GM21390 (cell line): Measurements from ENCODE around the gene MFNG.

Experiments
- ATAC-seq: cut with Tn5 transposase; IDR thresholded peaks from one replicate; pipeline ENCODE4 v1.9.1; 2021; ENCODE audit not compliant: unreplicated experiment

MFNG gene

DNA sequence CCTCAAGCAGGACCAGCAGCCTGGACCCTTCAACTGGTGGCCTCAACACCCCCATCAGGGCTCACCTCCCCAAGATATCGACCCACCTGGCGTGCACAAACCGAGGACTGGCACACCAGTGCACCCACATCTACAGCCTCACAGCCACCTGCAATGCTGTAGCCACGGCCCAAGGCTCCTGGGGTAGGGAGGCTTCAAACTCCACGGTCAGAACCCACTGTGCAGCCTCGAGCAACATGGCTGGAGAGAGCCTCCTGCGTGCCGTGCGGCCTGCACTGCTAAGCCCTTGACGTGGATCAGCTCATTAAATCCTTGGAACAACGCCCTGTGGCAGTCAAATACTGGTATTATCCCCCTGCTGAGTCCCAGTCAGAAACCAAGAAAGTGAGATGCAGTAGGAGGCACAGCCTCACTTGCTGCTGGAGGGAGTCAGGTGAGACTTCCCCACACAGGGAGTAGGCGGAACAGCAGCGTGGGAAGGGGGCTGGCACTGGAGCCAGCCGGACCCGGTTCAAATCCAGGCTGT, 28.4 kb upstream of the MFNG start:
- ATAC-seq: no peak

DNA sequence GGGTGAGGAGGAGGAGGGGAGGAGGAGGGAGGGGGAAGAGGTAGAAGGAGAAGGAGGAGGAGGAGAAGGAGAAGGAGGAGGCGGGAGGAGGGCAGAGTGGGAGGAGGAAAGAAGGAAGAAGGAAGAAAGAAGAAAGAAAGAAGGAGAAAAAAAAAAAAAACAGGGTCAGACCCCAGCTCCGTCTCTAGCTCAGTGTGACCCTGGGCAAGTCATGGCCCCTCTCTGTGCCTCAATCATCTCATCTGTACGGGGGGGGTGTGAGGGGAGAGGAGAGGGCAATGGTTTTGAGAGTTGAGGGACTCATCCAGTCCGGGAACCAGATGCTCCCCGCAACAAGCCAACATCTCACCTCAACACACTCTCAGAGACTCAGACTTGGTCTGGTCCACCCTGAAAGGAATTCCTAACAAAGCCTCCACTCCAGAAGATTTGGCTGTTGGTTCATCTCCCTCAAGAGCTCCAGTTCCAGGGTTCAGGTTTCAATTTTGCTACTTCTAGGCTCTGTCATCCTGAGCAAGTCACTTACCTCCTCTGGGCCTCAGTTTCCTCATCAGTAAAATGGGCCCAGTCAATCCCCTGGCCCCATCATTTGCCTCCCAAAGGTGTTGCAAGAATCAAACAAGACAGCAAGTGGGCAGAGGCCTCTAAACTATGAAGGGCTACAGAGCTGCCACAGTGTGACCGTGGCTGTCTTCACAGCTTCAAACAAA, 25.4 kb upstream of the MFNG start:
- ATAC-seq: no peak

DNA sequence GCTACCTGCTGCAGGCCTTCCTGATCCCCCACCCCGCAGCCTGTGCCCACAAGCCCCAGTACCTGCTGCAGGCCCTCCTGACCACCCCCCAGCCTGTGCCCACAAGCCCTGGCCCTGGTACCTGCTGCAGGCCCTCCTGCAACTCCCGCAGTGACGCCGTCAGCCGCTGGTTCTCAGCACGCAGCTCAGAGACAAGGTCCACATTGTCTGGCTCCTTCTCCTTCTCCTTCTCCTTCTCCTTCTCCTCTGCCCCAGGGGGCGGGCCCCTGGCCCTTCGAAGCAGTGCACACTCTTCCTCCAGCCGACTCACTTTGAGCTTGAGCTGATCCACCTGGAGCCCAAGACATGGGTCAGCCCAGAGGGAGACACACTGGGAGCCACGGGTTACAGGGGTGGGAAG, 23.9 kb upstream of the MFNG start:
- no peak for ATAC-seq

GRCh38 chr22:37509059-37509860, 23.1 kb upstream of the MFNG start:
- no peak for ATAC-seq

- ATAC-seq: no peak
Observed at GRCh38 chr22:37508431-37508992, 22.3 kb upstream of the MFNG start.

- no peak for ATAC-seq
Observed at GRCh38 chr22:37507731-37508130, 21.5 kb upstream of the MFNG start.

DNA sequence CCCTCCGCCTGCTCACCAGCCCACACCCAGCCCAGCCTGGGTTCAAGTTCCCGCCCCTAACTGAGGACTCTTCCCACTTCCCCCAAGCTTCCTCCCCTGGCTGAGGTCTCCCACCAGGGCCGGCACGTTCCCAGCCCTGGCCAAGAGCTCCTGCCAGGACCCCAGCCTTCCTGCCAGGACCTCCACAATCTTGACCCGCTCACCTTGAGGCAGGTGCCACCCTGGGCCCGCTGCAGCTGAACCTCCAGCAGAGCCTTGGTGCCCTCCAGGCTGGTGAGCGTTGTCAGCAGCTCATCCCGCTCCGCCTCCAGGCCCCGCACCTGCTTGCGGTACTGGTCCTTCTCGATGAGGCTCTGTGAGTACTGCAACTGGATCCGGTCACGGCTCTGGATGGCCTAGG, 19.8 kb upstream of the MFNG start:
- no peak for ATAC-seq

DNA sequence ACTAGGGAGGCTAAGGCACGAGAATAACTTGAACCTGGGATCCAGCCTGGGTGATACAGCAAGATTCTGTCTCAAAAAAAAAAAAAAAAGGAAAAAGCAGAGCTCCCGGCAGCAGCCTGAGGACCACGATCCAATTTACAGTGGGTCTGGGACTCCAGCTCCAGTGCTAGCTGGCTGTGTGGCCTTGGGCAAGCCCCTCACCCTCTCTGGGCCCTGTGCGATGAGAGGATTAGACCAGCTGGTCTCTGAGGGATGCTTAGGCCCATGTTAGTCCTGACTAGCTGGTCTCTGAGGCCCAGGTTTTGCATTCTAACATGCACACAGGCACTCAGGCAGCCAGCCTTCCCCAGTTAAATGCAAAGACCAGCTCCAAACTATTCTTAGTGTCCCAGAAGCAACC, 19.4 kb upstream of the MFNG start:
- ATAC-seq: no peak

DNA sequence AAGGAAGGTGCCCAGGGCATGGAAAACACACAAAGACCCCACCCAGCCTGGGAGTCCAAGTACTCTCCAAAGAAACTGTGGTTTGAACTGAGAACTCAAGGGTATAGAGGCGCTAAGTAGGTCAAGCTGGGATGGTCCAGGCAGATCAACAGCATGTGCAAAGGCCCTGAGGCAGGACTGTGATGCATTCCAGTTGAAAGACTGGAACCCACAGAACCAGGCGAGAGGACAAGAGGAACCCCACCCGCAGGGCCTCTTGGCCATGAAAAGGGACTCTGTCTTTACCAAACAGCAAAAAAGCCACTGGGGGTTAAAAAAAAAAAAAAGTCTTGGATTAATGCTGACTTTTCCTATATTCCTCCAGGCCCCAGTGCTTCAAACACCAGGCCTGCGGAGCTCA, 18.8 kb upstream of the MFNG start:
- no peak for ATAC-seq

- ATAC-seq: no peak
Observed at GRCh38 chr22:37503850-37504249, 17.7 kb upstream of the MFNG start.

- ATAC-seq: no peak
Observed at GRCh38 chr22:37503183-37503683, 17.0 kb upstream of the MFNG start.

GRCh38 chr22:37502342-37503182, 16.4 kb upstream of the MFNG start:
- no peak for ATAC-seq

DNA sequence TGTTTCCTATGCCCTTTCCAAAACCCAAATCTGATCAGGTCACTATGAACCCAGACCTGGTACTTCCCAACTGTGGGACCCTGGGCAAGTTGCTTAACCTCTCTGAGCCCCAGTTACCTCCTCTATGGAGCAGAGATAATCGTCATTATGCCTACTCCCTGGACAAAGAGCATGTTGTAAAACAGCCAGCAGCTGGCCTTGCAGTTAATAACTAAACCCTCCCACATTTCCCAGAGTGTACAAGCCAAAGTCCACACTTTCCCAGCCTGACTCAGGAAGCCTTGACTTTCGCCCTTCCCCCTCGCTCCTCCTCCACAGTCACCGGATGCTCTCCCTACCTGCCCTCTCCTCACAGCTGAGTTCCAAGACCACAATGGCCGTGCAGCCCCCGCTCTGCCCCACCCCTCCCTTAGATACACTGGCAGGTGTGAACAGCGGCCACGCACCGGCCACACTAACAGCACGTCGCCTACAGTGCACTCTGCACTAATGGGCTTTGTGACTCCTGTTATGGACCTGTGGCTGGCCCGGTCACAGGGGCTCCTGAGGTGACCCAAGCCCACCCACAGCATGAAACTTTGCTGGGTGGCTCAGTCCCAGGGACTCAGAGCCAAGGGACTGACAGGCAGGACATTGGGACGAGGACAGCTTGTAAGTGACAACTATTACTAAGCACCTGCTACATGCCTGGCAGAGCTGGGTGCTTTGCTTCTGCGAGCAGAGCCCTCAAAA, 15.6 kb upstream of the MFNG start:
- ATAC-seq: no peak

DNA sequence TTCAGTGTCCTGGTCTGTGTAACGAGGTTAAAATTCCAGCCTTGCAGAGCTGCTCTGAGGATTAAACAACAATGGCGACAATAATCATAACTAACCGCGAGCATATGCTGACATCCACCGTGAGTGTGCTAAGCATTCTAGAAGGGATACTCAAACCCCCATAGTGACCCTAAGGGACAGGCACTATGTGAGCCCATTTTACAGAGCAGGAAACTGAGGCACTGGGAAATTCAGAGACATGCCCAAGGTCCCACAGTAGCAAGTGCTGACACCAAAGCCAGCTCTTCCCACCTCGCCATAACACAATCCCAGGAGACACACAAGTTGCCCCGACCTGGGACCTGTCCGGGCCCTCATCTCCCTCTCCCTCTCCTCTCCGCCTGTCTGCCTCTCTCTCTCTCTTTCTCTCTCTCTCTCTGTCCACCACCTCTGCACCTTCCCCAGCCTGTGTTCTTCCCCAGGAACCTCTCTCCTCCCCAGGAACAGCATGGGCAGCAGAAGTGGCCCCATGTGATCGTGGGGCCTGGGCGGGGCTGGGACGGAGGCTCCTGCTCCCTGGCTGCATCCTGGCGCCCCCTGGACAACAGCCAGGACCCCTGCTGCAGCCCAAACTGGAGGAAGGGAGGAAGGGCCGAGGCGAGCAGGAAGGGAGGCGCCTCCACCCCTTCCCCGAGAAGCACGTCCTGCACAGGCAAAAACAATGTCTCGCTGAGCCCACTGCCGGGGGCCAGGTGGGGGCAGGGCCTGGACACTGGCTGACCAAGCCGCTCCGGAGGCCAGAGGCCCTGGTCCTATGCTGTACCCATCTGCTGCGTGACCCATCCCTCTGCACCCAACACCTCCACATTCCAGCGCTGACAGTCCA, 14.8 kb upstream of the MFNG start:
- no peak for ATAC-seq

DNA sequence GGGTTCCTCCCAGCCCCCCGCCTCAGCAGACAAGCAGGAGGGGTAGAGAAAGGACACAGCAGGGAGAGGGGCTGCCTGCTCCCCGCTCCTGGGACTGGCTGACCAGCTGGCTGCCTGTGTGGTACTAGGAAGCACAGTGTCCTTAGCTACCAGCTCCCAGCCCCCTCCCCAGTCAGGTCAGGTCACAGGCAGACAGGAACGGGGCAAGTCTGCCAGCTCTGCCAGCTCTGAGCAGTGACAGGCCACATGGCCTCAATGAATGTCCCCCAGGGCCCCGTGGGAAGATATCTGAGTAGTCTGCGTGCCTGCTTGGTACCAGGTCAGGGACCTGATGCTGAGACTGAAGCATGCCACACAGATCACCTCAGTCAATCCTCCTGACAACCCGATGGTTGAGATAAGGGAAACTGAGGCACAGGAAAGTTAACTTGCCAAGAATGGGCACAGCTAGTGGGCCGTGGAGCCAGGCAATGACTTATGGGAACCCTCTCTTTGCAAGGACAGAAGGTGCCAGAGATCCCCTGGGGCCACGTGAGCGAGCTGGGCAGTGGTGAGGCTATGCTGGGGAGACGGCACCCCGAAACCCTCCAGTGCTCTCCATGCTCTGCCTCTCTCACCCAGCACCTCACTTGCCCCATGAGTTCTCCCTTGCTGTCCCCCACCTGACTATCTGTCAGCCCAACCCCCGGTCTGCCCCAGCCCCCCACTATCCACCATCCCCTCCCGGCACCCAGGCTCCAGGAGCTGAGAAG, 13.8 kb upstream of the MFNG start:
- ATAC-seq: no peak

- ATAC-seq: no peak
Observed at GRCh38 chr22:37499027-37499707, 13.0 kb upstream of the MFNG start.

DNA sequence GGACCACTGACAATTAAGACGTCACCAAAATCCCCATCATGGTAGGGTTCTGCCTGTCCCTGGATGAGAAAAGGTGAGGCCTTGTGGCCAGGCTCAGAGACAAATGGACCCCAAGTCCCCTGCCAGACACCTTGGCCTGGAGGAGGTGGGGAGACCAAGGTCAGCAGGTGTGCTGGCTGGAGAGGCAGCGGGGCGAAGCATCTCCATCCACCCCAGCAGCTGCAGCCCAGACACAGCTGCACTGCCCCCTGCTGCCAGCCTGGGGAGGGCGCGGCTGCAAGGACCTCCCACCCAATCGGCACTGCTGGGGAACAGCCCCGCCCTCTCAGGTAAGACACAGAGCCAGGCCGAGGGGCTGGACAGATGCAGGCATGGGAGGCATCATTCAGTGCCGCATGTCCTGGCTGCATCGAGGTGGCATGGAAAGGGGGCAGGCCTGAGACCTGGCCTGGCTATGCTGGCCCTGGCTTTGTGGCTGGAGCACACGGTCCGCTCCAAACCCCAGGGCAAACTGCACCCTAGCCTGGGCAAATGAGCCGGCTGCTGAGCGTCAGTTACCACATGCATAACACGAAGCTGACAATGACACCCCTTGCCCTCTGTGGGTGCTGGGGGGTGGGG, 12.2 kb upstream of the MFNG start:
- no peak for ATAC-seq
